Renal cortical epithelial cell (primary cell): Measurements from ENCODE around the gene CCDC28B. TPM values are rescaled to one million over a fixed set of nuclear protein-coding genes. Genes with fewer than 3 reads are reported as not detected.

Experiments
- DNase-seq: peaks from one replicate; pipeline ENCODE4 v3.0.0-alpha.2; 2011; ENCODE audit warnings: low read depth
- total RNA-seq: library from RNA; depleted of rRNA; stranded (reverse); fragments of >200 nt; gene quantifications from 2 replicates; pipeline ENCODE4 v1.2.3, GENCODE V29; 2014

The CCDC28B gene
- total RNA-seq, 1 donor from 2014 or later: 6.9 TPM

DNA sequence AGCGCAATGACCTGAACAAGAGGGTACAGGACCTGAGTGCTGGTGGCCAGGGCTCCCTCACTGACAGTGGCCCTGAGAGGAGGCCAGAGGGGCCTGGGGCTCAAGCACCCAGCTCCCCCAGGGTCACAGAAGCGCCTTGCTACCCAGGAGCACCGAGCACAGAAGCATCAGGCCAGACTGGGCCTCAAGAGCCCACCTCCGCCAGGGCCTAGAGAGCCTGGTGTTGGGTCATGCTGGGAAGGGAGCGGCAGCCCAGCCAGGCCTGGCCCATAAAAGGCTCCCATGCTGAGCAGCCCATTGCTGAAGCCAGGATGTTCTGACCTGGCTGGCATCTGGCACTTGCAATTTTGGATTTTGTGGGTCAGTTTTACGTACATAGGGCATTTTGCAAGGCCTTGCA, 5.4 kb upstream of the CCDC28B start:
- no peak for DNase-seq

DNA sequence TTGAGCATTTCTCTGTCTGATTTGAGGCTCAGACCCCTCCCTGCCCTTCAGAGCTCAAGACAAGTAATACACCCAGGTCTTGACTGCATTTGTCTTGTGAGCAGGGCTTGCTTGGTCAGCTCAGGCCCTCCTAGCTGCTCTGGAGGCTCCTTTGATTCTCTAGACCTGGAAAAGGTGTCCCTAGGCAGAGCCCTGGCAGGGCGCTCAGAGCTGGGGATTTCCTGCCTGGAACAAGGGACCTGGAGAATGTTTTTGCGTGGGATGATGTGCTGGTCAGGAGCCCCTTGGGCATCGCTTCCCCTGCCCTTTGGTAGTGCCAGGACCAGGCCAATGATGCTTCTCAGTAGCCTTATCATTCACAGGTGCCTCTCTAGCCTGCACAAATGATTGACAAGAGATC, 4.9 kb upstream of the CCDC28B start:
- no peak for DNase-seq

DNA sequence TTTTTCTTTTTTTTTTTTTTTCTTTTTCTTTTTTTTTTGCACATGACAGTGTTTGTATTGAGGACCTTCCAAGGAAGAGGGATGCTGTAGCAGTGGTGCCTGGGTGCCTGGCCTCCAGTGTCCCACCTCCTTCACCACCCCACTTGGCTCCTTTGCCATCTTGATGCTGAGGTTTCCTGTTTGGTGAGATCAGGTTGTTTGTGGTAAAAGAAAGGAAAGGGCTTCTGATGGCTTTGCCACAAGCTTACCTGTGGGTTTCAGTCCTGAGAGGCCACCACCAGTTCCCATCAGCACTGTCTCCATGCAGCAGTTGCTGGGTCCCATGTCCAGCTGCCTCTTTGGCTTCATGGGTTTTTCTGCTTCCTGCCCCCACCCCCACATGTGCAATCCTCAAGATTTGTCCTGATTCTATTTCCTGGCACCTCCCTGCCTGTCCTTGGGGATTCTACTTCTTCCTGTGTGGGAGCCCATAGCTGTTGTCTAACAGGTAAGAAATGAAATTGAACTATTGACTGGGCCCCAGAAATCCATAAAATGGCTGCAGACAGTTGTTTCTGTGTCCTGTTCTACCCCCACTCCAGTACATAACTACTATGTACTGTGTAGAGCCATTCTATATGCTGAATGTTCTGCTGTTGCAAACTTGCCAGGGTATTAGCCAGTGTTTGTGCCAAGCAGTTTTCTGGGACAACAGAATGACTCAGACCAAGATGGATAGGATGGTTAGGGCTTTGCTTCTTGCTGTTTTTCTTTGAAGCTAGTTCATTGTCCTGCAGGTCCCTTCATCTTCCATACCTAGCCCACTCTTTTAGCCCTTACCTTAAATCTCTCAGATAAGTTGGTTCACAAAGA, 4.2 kb upstream of the CCDC28B start:
- DNase-seq: no peak

DNA sequence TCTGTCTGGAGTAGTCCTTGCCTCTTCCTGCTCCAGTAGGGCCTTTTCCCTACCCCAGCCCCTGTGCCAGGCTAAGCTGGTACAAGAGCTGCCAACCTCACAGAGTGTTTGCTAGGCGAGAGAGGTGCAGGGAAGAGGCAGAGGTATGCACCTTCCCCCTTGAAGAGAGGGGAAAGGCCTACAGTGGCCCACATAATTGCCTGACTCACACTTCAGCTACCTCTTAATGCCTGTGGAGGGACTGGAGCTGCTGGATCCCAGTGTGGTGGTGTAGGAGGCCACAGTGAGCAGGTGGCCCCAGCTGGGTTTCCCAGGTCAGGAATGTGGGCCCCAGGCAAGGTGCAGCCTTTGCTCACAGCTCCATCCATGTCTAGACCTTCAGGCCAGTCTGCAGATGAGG, 3.3 kb upstream of the CCDC28B start:
- peak; percentile 50 for DNase-seq

DNA sequence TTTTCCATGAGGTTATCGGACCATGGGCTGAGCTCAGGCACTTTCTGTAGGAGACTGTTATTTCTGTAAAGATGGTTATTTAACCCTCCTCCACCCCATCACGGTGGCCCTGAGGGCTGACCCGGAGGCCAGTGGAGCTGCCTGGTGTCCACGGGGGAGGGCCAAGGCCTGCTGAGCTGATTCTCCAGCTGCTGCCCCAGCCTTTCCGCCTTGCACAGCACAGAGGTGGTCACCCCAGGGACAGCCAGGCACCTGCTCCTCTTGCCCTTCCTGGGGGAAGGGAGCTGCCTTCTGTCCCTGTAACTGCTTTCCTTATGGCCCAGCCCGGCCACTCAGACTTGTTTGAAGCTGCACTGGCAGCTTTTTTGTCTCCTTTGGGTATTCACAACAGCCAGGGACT, 2.6 kb upstream of the CCDC28B start:
- DNase-seq: no peak

DNA sequence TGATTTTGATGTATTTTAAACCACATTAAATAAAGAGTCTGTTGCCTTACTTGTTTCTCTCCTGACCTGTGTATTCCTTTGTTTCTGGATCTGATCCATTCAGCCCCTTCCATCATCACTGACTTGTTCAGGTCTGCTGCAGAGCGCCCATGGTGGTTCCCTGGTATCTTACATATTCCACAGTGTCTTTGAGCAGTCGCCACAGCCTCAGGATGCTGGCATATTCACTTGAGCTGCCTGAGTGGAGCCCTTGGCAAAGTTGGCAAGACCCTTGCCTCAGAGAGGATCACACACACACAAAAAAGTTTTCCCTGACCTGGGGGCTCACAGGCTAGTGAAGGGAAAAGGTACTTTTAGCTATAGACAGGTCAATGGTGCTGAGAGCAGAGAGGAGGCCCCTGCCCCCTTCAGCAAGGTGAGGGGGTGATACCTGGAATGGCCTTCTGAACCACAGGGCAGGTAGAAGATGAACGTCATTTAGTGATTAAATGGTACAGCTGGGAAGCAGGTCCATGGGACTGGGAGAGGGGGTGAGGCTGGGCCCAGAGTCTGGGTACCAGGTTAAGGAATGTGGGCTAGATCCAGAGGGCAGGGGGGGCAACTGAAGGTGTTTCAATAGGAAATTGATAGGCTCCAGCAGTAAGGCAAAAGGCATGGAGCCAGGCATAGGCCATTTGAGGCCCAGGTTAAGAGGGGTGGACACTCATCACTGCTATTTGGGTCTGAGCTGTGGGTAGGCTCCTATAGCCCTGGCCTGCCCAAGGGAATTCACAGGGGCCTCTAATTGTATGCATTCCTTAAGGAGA, 2.0 kb upstream of the CCDC28B start:
- DNase-seq: no peak

DNA sequence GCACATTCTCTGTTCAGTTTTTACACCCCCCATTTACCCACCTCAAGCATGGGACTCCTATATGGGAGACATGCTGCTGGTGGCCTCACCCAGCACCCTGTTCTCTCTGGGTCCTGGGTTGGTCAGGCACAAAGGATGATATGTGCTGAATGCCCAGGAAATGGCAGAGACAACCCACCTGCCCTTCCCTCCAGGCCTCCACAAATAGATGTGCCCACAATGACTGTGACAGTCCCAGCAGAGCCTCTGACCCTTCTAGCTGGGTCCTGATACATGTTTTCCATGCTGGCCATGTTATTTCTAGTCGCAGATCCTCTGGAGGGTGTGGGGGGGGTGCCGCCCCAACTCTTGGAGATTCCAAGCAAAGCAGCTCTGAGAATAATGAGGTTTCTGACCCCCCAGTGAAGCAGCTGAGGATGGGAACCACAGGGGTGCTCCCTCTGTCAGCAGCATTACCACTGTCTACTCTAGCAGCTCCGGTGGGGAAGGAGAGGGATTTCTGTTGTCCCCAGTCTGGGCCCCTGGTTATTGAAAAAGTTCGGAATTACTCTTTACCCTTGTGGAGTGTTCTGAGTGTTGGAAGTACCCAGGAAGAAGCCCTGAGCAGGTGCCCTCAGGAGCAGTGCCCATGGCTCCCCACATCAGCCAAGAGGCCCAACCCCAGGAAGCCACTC, 1.2 kb upstream of the CCDC28B start:
- DNase-seq: no peak

DNA sequence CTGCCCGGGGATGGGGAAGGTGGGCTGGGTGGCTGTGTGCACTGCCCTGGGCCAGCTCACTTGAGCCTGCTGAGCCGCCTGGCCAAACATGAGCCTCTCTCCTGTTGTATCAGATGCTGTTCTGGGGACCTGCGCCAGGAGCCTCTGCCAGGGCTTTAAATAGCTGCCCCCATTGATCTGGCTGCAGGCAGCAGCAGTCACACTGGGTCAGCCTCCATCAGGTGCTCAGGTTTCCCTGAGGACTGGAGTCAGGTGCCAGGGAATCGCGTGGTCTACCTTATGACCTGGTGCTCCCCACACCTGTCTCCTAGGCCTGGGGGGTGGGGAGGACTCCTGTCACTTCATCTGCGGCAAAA, 700 bp upstream of the CCDC28B start:
- no peak for DNase-seq

DNA sequence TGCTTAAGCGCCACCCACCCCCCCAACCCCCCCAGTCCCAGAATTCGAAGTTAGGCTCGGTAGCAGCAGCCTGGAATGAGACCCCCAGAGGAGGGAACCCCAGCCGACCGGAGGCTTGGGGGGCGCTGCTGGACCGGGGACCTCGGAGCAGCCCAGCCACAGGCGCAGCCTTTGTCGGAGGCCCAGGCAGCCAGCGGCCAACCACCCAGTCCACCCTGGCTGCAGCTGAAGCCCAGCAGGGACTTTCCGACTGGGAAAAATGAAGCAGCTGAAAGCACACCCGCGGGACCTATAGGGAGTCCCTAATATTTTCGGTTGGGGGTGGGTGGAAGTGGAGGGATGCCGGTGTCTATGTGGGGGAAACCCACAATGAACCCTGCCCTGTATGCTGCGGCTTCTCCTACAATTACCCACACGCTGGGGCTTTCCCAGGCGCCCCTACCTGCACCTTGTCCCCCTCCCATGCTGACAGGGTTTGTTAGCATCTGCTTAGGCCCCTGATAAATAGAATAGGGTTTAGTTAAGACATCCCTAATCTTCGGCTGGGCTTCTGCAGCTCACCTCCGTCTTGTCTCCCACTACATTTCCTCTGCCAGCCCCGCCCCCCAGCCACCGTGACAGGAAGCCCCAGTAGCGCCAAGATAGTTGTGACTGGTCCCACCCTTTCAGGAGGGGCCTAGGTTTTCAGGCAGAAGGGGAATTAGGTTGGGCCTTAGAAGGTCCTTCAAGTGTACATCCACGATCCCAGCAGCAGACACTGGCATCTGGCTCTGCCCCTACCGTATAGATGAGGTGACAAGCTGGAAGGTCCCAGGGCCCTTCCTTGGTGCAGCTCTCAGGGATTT, 838 bp downstream of the CCDC28B start:
- DNase-seq: peak; percentile 44

DNA sequence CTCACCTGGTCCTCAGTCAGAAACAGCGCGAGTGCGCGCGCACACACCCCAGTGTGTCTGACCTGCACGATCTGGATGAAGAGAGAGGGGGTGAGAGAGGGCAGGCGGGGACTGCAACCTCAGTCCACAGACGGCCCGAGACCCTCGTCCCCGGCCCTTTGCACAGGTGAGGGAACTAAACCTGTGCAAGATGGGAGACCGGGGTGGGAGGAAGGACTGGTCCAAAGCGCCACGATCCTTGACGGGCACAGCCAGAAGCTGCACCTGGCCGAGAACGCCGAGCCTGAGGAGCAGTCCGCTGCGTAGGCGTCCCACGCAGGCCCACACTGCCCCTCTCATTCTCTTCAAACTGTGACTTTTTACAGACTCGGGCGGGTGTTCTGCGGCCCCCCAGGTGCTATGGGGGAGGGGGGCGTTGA, 4.6 kb downstream of the CCDC28B start:
- DNase-seq: no peak

DNA sequence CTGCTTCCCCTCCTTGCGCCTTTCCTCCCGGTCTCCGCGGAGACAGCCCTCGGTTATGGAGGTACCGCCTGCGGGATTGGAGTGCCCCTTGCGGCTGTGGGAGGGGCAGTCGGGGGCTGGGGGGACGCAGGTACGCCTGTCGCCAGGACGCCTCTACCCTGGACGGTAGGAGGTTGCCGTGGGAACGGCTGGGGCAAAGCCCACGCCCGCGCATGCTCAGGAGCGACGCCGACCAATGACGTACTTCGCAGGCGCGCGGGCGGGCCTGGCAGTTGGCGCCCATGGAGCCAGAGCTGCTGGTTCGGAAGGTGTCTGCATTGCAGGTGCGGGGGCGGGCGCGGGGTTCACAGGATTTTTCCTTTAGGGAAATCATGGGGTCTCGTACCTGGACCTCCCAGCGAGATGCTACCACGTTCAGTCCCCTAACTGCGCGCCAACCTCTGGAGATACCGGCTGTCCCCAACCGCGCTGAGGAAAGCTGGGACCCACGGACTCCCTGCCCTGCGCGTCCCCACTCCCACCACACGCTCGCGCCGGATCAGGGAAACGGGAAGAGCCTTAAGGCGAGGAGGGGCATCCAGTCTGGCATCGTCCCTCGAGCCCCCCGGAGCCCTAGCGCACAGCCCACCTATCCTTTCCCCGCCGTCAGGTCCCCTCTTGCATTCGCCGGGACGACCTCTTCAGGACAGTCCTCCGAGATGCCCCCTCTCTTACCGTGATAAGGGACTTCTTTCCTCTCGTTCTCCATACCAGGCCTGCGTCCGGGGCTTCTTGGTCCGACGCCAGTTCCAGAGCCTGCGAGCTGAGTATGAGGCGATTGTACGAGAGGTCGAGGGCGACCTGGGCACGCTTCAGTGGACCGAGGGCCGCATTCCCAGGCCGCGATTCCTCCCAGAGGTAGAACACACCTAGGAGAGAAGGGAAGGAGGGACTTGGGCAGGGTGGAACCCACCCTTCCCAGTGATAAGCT, 5.3 kb downstream of the CCDC28B start, which contains the start of gene IQCC:
TSS of gene IQCC (plus strand) at position 271 of the 970 bp plus-strand sequence. CDS start at position 282, 11 bp downstream.
- DNase-seq: peak; percentile 66

DNA sequence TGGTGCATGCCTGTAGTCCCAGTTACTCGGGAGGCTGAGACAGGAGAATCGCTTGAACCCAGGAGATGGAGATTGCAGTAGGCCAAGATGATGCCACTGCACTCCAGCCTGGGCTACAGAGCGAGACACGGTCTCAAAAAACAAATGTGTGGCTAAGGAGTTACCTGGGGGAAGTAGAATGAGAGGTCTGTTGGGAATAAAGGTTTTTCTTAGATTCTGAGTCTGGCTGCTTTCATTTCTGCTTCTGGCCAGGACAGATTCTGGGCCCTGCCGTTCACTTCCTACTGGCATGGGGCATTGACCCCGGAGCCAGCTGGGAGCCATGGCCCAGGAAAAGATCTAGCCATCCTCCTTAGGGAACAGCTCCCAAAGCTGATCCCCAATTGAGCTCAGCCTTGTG, 8.1 kb downstream of the CCDC28B start:
- no peak for DNase-seq

DNA sequence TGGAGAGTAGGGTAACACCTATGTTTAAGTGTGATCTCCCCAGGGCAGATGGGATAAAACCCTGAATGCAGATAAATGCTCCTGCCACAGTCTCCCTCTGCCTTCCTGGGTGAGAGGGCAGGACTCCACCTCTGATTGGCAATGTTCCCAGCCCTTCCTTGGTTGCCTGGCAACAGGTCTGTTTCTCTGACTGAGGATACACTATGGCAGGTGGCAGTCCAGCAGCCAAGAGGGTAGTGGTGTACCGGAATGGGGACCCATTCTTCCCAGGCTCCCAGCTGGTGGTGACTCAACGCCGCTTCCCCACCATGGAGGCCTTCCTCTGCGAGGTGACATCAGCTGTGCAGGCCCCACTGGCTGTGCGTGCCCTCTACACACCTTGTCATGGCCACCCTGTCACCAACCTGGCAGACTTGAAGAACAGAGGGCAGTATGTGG, 8.5 kb downstream of the CCDC28B start, which contains the start of gene DCDC2B:
TSS of gene DCDC2B (plus strand) at position 199 of the 438 bp plus-strand sequence. CDS start at position 204, 5 bp downstream.
- DNase-seq: peak; percentile 85

DNA sequence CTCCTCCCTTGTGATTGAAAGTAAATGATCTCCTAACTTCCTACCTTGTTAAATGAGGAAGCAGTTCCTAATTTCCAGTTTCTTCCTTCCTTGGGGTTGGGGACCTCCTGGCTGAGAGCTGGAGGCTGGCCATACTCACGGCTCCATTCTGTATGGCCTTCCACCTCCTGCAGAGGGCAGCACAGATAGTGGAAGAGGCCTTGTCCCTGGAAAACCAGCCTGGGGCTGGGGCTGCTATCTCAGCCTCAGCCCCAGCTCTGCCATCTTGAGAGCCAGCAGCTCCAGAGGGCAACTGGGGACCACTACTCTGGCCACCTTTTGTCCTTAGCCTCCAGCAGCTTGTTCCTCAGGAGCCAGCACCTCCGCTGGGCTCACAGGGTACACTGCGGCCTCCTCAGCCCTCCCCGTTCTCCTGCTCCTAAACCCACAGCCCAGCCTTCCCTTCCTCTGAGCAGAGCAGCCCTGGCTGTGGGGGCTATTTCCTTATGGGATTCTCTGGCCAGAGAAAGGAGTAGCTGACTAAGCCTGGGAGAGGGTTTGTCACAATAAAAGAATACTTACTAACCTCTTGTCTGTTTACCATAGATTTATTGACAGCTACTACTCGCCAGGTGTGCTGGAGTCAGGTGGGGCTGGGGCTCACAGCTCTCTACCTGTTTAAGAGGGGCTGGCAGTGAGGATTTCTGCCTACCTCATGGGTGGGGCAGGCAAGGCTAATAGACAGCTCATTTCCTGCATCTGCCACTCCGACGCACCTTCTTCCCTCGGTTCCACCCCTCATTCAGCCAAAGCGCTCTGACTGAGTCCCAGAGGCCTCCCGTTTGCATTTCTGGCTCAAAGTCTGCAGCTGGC, 15.5 kb downstream of the CCDC28B start:
- peak; percentile 46 for DNase-seq

DNA sequence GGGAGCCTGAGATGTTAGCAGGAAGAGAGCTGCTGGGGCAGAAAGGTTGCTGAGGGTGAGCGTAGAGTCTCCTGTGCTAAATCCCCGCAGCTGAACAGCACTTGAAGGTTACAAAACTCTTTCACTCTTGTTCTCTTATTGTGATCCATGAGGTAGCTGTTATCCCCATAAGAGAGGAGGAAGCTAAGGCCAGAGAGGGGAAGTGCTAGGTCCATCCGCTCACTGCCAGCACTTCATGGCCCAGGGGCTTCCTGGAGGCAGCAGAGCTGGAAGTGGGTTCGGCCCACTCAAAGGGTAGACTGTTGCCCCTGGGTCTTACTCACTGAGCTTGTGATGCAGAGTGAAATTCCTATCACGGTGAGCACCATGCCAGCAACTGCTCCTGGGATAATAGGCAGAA, 16.2 kb downstream of the CCDC28B start:
- DNase-seq: no peak

DNA sequence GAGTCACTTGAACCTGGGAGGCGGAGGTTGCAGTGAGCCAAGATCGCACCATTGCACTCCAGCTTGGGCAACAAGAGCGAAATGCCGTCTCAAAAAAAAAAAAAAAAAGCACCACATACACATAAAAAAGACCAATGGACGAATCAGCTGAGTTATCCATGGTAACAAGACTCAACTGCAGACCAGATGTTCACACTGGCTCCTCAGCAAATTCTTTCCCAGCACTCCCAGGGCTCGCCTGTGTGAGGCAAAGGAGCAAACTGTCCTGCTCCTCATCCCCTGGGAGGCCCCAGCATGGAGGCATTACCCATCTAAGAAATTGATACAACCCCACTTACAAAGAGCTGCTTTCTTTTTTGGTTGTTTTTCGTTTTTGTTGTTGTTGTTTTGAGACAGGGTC, 18.6 kb downstream of the CCDC28B start:
- no peak for DNase-seq

DNA sequence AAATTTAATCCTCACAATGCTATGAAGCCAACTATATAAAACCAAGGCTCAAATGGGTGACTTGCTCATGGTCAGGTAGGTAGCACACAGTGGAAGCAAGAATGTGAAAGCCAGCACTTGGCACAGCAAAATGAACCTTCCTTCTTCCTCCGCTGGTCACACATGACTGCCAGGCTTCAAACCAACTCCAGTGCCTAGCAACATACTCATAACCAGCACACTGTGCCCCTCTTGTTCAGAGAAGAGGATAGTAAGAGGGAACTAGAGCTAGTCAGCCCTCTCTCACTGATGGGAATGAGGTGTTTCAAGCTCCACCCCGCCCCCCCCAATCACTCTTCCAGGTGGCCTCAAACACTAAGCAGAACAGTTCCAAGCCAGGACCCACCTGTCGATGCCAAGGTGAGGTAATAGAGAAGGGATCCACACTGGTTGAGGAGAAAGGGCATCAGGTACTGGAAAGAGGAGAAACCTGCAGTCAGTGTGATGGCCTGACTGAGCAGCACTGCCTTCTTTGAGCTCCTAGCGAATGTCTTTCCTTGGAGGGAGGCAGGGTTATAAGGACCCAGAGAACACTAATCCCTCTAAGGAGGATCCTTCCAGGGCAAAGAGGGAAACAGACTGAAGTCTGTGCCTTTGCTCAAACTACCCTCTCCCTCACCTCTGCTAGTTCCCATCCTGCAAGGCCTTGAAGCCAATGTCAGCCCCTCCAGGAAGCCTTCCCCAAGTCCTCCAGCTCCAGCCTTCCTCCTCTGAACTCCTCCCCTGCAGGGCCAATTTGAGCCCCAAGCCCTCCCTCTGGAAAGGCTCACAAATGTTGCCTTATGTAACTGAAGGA, 20.6 kb downstream of the CCDC28B start:
- DNase-seq: peak; percentile 88

DNA sequence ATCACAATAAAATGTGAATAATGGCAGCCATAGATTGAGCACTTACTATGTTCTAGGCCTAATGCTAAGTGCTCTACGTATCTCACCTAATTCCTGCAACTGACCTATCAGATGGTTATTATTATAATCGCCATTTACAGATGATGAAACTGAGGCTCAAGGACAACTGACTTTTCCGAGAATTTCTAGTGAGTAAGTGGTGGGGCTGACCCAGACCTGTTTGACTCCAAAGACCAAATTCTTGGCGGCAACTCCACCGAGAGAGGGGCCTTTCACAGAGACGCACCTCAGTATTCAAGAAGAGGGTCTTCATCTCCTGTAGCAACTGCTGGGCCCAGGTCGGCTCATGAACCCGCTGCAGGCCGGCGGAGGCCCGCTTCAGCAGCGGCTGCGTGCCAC, 21.2 kb downstream of the CCDC28B start:
- no peak for DNase-seq
